Measurements from ENCODE around the gene HIRA.

HIRA gene

DNA sequence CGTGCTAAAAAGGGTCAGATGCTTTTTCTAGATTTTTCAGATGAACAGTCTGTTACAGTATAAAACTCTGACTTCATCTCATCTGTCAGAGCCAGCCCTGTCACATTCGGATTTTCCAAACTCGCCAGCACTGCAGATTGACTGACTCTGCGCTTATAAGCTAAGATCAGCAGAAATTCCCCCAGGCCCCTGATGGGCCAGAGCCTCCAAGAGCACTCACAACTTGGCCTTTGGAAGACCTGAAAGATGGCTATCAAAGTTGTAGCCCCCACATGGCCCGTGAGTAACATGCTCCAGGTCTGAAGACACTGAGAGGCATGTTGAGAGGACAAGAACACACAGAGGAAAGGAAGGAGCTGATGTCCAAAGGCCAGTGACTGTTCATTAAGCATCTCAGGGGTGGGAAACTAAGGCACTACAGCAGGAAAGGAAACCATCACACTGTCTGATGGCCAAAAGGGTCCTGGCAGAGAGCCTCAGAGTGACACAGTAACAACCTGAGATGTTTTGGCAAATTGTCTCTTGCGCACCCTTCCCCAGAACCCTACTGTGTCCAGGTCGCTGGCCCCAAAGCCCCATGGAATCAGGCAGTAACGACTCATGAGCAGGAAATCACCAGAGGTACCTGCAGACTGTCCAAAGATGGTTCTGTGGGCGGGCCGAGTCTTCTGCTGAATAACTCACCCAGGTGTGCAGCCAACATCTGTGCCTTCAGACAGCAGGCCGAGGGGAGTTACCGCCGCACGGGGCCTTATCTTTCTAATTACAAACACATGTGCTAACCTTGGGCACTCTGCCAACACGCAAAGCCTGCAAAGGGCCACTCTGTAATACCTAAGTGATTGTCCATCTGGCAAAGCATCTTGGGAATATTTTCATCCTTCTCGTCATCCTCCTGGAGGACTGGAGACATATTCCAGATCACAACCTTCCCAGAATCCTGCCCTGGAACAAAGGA is 23.6 kb downstream of the HIRA start:
- no peak for DNase-seq

DNA sequence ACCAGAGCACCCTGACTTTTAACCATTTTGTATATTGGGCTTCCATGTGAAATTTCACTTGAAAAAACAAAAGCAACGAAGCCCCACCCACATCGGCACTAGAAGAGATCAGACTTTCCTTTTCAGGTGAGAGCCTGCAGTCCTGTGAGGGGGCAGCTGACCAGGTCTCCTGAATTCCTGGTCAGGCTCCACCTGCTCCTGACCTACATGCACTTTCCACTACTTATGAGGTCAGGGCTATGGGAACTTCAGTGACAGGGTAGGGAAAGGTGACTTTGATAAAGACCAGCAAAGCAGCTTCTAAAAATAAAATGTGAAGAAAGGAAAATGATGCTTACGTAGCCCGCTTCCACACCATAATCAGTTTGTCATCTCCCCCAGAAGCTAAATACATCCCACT is 24.7 kb downstream of the HIRA start:
- DNase-seq, result no peak

DNA sequence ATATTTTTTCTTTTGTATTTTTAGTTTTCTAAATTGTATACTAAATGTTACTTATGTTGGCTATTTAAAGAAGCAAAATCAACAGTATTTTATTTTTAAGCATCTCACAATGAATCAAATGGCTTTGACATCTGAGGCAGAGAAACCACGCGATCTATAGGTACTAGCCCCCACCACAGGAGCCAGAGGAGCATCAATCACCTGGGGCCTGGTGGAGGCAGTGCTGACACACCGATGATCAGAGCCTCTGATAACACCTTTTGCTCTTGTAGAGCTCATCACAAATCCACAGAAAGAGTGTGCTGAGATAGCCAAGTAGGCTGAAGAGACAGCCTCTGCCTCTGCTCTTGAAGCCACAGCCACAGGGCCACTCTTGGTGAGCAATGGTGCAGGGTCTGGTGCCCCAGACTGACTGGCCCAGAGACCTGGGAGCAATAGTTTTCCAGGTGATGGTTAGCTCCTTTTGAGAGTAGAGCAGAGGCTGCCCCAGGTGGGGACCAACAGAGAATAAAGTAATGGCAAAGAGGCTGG is 25.2 kb downstream of the HIRA start:
- DNase-seq, result no peak

DNA sequence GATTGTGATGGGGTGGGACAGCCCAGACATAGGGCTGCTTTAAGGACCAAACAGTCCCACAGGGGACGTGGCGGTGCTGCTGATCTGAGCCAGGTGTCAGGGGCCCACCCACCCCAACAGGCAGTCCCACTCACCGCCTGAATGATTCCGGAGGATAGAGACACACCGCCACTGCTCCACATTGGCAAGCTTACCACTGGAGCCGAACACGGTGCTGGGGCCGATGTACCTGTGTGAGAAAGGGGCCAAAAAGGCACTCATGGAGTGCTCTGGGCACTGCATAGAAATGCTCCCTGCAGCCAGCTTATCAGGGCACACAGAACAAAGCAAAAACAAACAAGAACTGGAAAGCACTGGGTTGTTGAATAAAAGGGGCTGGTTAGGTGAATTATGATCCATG is 25.9 kb downstream of the HIRA start:
- DNase-seq, result no peak

DNA sequence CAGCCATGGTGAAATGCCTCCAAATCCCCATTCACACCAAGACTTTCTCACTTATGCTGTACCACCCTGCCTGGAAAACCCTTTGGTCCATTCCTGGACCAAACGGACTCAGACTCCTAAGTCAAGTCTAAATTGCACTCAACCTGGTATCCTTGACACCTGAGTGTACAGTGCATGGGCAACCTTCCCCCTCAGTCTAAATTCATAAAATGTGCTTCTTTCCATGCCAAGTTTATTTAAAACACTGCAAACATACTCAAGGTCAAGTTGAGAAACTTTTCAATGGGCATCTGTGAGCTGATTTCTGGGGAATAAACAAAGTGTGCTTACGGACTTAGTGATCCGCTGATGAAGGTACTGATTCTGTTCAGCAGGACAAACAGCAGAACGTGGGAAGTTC is 26.4 kb downstream of the HIRA start:
- no peak for DNase-seq

DNA sequence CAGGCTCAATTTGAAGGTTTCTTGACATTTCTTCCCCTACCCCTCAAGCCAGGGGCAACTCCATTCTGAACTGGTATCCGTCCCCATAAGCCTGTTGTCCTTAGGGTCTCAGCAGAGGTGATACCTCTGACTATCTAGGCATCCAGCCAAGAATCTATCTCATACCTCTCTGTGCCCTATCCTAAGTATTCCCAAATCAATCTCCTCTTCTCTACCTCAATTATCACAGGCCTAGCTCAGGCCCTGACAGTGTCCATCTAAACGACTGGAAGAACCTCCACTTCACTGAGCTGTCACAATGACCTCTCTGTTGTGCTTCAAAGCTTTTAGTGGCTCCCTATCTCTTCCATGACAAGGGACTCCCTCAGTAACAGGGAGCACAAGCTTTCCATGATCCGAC is 26.9 kb downstream of the HIRA start:
- DNase-seq, result no peak

DNA sequence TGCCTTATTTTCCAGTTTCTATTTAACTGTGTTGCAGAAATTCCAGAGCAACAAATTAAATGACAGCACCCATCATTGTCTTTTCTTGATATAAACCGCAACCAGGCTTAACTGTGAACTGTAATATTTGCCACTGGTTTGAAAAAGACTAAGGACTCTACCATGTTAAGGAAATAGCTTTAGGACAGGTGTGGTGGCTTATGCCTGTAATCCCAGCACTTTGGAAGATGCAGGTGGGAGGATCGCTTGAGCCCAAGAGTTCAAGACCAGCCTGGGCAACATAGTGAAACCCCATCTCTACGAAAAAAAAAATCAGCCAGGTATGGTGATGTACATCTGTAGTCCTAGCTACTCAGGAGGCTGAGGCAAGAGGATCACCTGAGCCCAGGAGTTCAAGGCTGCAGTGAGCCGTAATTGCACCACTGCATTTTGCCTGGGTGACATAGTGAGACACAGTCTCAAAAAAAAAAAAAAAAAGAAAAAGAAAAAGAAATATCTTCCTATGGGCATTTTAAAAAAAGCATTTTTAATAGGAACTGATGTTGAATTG is 28.8 kb downstream of the HIRA start:
- no peak for DNase-seq

DNA sequence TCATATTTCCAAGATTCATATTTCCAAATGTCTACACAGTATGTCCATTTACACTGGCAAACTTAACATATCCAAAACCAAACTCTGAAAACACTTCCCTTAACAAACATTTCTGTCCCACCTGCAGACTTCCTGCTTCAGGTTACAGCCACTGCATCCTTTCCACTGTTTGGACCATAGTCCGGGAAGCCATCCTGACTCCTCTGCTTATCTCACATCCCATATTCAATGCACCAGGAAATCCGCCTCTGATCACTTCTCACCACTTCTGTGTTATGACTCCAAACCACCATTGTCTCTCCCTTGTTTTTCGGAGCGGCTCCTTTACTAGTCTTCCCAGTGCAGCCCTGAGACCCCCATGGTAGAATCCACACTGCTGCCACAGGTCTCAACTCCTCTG is 30.1 kb downstream of the HIRA start:
- no peak for DNase-seq

DNA sequence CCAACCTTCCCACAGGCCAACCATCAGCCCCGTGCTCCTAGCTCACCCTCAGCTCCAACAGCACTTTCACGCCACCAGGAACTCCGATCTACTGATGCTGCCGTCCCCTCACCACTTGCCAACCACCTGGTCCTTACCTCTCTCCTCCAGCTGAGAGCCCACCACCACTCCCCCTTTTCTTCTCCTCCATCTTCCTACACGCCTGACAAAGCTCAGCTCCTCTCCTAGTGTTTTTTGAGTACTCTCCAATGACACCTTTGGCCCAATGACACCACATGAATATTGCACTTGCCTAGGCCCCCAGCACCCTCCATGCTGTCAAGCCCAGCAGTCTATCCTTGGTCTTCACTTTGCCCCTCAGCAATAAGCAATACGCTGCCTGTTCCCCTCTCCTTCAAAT is 30.7 kb downstream of the HIRA start:
- DNase-seq, result no peak

DNA sequence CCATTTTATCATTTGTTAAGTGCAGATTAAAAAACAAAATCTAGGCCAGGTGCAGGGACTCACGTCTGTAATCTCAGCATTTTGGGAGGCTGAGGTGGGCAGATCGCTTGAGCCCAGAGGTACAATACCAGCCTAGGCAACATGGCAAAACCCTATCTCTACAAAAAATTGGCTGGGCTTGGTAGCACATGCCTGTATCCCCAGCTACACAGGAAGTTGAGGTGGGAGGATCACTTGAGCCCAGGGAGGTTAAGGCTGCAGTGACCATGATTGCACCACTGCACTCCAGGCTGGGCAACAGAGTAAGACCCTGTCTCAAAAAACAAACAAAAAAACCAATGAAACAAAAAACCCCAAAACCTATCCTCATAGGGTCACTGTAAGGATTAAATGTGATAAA is 32.9 kb downstream of the HIRA start:
- DNase-seq, result no peak

DNA sequence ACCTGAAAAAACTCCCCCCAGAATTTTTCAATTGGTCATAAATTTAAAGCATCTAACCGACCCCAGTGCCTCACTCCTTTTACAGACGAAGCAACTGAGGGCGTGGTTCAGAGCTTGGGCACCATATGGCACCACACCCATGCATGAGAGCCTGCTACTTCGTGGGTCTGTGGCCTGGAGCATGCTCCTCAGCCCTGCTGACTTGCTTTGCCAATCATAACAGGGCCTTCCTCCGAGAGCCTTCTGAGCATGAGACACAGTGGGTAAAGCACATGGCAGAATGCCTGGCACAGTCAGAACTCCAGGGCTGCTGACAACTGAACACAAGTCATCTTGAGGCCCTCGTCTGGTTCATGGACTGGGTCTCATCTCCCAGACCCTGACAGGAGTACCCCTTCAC is 33.3 kb downstream of the HIRA start:
- no peak for DNase-seq

DNA sequence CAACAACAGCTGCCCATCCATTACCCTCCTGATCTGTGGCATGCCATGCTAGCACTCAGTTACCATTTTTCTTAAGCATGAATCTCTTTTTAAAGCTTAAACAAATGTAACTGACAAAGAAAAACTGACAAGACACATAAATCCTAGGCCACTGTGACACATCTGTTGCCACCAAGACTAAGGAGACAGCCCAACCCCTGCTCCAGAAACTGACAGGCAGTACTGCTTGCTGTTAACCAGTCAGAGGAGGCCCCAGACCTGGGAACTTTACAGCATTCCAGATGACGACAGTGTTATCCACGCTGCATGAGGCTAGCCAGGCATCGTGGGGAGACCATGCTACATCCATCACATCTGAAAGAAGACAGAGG is 33.8 kb downstream of the HIRA start:
- DNase-seq, result no peak

DNA sequence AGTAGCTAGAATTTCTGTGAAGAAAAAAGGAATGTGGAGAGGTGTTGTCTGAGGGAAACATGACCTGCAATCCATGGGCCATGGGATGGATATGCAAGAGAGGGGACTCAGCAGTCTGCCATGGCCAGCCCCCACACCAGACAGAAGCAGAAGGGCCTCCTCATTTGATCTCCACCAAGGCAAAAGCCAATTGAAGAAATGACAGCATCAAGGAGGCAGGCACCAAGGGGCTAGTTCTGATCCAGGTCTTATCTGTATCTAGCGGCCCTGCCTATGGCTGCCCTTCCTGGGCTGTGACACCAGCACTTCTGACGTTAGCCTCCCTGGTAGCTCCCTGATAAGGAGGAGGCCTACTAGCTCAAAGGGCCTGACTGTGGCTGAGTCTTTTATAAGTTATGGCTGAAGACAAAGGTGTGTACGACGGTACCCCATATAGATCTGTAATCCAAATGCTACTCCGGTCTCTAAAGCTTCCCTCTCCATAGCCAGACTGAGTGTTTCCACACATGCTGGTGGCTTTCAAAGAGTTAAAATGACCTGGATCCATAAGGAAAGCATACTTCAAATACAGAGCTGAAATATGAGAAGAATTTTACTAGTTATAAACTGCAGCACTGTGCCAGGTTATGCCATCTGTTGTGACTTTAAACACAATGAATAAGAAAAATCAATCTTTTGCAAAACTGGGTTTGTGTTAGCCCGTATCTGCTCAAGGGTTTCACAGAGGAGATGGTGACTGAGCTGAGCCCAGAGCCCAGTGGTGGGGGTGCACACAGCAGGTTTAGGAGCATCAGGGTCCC is 34.4 kb downstream of the HIRA start:
- no peak for DNase-seq

DNA sequence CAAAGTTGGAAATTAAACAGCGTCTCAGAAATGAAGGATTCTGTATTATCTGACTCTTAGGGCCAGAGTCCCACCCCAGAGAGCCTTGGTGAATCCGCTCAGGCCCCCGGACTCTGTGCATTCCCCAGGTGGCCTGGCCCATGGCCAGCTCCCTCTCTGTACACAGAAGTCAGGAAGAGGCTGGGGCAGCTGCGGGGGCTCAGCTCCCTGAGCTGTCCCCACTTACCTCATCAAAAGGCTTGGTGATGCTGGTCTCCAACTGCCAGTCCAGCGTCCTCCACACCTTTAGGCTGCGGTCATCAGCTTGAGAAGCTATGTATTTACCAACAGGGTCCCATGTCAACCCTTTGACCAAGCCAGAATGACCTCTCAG is 35.0 kb downstream of the HIRA start:
- DNase-seq, result no peak

DNA sequence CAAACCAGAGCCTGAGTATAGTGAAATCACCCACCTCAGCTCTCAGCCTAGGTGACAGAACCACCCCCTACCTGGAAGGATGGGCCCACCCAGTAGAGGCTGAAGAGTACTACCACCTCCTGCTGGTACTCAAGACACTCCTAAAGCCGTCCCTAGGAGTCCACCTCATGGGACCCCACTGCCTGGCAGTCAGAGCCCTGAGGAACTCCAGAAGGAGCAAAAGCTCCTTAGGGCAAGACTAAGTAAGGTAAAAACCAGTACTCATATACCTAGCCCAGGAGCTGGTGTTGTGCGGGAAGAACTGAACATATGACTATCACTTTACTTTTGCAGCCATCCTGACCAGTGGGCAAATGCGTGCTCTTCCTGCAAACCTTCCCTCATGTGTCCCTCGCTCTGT is 36.3 kb downstream of the HIRA start:
- no peak for DNase-seq

DNA sequence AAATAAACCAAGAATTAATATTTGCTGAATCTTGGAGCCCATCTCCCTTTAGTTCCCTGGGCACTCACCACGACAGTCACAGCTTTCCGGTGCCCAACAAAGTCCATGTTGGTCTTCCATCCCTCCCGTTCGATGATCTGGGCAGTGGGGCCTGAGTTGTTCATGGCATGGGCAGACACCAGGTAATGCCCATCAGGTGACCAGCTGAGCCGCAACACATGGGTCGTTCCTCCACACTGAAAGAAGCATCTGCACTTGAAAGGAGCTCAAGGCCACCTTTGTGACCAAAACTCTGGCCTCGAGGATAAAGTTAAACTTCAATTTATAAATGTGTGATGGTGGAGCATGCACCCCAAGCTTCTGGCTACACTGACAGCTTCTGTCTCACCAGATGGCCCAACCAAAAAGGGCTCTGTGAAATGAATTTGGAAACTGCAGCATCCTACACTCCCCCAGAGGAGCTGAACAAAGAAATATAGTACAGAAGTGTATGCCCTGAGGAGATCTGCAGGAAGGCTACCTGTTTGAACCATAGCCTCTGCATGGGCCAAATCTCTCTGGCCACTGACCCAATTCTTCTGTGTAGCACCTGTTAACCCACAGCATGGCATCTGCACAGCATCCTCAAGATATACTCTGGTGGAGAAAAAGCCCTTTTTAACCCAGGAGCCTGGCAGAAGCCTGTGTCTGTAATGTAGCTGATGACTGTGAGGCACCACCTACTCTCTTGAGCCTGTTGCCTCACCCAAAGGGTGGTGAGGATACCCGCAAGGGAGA is 37.1 kb downstream of the HIRA start:
- no peak for DNase-seq

DNA sequence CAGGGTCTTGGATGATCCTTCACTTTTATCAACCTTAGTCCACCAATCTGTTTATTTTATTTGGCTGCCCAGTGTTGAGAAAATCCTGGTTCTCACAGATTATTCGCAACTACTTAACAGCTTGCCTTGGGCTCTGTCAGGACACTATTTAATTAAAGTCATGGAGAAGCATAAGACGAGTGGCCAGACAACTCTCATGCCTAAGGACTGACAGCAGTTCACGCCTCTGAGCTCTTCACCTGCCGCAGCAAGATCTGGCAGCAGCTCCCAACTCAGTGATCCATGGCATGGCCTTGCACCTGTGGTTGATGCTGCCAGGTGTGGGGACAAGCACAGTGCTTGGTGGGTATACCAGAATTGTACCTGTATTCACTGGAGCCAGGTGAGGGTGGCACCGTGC is 37.8 kb downstream of the HIRA start:
- no peak for DNase-seq

DNA sequence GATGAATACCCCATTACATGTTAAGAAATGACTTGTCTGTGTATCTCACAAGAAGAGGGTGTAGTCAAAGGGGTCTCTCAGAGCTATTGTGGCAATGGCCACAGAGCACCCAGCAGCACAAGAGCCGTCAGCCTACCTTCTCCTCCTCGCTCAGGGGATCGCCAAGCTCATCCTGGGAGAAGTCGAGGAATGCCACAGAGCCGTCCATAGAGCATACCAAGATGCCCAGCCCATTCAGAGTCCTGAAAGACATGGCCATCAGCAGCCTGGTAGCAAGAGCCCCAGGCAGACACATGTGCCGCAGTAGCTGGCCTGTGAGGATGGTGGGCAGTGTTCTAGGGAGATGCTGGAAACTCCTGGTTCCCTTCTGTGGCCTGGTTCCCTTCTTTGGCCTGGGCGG is 44.0 kb downstream of the HIRA start:
- no peak for DNase-seq

DNA sequence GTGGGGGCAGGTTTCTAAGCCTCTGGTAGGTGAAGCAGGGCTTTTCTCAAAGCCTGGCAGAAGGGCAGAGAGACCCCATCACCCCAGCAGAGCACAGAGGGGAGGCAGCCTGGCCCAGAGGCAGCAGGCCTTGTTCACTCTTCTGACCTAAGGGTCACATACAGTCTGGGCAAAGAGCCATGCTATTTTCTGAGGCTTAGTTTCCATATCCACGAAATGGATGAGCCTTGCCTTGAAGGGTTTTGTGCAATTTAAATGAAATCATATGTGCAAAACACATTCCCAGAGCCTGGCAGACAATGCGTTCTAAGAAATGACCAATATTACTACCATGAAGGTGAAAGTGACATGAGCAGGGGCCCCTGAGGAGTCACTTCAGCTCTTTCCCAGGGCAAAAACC is 44.5 kb downstream of the HIRA start:
- DNase-seq, result no peak

DNA sequence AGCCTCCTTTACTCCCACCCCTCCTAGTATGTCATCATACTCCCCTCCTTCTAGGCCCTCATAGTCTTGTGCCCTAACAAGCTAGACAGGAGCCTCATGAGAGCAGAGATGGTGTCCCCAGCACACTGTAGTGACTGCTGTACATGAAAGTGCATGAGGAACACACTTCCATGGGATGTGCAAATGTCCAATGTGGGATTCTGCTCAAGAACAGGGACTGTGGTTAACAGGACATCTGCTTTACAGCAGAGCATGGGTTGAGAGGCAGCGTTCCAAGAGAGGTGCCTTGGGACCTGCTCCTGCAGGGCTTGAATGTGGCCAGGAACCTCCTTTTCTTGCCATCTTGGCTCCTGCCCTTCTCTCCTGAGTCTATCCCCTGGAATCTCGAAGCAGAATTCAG is 45.3 kb downstream of the HIRA start:
- DNase-seq, result no peak

DNA sequence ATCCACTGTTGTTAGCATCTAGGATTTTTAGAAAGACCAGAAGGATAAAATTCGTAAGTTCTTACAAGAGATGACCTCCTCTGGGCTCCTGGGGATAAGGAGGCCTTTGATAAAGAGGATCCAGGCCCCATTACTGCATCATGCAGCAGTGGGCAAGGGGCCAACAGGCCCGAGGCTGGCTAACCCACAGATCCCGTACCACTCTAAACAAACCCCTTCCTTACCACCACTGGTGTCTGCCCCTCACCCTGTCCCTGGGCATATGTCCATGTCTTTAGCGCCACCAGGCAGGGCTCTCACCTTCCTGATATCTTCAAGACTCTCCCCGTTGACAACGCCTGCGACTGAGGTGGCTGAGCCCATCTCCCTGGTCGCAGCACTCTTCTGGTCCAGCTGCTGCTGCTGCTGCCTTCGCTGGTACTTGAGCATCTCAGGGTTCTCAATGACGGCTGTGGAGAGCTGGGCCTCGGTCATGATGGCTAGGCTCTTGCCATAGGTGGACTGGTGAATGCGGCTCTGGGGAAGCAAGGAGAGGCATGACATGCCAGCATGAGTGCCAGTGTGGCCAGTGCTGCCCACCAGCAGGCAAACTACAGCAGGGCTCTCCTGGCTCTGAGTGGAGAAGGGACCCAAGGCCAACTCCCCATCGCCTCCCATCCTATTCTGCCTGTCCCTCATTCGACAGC is 46.2 kb downstream of the HIRA start:
- DNase-seq, result no peak

DNA sequence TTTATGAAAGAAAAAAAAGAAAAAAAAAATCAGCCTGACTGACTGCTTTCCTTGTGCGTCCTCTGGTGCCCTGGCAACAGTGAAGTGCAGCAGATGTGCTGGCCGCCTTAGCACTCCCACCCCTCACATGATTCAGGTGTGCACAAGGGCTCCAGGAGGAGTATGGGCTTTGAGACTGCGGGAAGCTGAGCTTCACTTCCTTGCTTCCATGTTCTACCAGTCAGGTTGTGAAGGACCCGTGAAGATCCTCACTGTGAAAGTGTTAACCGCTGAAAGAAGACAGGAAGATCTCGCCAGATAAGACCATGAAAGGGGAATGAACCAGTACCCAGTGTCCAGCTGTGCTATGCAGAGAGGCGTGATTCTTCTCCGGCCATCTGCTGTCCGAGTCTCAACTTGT is 48.2 kb downstream of the HIRA start:
- no peak for DNase-seq
